NCI-H510A treated with DMSO at 0.1 percent for 48 hours (cell line): ENCODE measurements around the gene PRIMPOL.
"Not testable (repeated sequence)": the region's sequence is repeated elsewhere in the genome, so short reads cannot be mapped to it uniquely, and the experiment has no call there.

Source experiments
- DNase-seq: peaks from one replicate; lab custom pipeline; 2025; lab: John Stamatoyannopoulos, UW

Gene PRIMPOL

DNA sequence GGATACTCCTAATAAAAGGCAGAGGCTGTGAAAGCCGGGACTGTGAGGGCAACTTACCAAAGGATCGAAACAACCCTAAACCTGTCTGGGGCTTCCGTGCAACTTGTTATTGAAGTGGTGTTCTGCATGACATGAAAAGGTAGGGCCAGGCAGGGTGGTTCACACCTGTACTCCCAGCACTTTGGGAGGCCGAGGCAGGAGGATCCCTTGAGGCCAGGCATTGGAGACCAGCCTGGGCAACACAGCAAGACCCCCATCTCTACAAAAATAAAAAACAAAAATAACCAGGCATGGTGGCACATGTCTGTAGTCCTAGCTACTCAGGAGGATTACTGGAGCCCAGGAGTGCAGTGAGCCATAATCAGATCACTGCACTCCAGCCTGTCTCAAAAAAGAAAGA is 12.6 kb upstream of the PRIMPOL start:
- no peak for DNase-seq

DNA sequence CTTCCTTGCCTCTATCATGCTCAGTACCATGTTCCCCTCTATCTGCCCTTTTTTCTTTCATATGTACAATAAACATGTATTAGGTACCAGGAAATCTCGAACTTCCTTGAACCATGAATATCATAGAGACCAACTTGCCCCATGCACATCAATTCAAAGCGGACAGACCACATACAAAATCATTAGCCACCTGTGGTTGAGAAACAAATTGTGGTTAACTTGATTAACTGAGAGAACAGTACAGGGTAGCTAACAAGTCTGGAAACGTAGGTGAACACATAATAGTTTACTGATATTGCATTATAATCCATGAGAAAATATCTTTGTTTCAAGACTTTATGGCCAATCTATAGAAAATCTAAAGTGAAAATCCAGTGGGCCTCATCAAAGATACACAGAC is 8.5 kb upstream of the PRIMPOL start:
- DNase-seq = no peak

DNA sequence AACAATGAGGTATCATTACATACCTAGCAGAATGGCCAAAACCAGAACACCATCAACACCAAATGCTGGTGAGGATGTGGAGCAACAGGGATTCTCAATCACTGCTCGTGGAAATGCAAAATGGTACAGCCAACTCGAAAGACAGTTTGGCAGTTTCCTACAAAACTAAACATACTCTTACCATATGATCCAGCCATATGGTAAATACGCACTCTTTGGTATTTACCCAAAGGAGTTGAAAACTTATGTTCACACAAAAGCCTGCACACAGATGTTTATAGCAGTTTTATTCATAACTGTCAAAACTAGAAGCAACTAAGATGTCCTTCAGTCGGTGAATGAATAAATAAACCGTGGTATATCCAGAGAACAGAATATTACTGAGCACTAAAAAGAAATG is 8.1 kb upstream of the PRIMPOL start:
- no peak for DNase-seq

- DNase-seq = no peak
Measured at GRCh38 chr4:184643731-184644130, 5.8 kb upstream of the PRIMPOL start.

DNA sequence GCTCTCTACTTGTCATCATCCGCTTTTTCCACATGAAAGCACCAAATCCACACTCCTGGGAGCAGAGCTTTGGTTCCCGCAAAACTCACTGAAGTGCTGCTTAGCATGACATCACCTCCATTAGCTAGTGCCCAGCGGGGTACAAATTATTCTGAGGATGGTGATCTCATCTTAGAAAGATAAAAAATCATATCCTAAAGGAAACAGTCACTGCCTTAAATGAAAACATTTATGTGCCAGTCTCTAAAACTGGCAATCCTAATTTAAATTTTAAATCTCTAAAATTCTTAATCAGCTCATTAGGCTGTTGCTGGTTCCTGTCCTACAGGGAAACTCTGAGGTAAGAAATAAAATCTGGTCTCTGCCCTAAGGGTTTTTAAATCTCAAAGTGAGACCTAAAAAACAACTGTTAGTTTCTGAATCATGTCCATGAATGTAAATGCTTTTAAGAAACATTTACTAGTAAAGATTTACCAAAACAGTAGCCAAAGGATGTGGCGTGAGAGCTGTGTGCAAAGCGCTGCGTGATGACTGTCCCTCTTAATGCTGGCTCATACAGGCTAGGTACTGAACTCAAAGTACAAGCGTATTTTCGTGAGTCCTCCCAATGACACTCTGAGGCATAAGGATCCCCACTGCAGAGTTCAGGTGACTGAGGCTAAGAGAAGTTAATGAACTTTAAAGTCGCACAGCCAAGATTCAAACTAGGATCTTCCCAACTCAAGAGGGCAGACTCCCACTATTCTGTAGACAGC is 4.8 kb upstream of the PRIMPOL start:
- no peak for DNase-seq

- DNase-seq = peak; percentile 27
Measured at GRCh38 chr4:184645904-184646610, 3.5 kb upstream of the PRIMPOL start.

DNA sequence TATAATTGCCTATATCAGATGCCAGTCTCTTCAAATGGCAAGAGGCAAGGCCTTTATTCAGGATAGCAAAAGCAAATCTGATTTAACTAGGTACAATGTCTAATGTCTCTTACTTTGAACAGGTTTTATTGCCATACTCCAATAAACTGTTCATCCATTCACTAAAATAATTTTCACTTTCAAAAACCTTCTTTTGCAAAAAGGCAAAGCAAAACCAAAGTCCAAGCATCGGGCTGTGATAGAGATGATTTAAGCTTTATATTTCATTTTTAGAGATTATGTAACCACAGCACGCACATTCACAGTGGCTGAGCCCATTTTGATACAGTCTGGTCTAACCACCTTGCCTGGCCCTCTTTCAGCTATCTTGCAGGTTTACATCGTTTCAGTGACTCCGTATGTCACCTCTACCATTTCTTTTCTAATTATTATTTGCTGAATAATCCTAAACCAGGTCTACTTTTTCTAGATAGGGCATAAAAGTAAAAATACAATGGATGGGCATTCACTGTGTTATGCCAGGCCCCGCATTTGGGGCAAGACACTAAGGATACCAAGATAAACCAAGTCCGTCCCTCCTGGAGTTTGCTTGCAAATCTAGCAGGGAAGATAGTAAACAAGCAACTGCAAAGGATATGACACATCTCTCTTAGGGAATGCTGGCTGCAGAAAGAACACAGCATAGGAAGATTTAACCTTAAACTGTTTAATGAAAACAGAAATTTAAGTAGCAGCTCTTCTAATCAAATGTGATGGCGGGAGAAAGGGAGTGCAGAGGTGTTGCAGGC is 2.1 kb upstream of the PRIMPOL start:
- DNase-seq = no peak

DNA sequence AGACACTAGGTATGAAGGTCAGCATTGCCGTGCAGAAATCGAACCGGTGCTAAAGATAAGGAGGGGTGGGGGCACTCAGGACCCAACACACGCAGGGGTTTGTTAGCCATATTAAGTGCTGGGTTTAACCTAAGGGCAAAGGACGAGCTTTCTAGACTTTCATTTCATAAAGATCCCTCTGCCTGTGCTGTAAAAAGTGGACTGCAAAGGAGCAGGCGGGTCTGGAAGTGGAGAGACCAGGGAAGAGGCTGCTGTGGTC is 1.6 kb upstream of the PRIMPOL start:
- DNase-seq = no peak

DNA sequence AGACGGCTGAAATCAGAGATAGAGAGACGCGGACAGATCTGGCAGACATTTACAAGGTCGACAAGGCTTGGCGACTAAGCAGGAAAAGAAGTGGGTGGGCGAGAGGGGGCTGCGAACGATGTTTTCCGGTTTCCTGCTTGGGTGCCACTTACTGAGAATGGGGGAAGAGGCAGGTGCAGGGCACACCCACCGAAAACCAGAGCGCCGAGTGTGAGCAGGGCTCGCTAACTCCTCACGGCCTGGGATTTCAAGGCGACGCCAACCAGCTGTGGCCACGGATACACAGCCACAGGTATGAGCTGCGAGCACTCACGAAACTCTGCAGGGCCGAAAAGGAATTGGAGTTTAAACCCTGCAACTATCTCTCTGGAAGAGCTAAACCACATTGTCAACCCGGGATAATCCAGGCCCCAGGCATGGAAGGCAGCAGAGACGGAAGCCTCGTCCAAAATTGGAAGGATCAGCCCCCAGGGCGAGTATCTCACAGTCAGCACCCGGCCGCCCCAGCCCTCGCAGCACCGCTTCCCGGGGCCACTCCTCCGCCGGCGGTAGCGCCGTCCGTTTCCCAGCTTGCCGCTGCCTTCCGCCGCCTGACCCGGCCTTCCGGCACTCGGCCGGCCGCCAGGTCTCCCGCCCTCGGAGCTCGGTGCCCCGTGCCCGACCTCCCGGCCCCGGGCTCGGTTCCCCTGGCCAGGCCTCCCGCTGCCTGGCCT is 1.1 kb upstream of the PRIMPOL start:
- DNase-seq = peak; percentile 19

DNA sequence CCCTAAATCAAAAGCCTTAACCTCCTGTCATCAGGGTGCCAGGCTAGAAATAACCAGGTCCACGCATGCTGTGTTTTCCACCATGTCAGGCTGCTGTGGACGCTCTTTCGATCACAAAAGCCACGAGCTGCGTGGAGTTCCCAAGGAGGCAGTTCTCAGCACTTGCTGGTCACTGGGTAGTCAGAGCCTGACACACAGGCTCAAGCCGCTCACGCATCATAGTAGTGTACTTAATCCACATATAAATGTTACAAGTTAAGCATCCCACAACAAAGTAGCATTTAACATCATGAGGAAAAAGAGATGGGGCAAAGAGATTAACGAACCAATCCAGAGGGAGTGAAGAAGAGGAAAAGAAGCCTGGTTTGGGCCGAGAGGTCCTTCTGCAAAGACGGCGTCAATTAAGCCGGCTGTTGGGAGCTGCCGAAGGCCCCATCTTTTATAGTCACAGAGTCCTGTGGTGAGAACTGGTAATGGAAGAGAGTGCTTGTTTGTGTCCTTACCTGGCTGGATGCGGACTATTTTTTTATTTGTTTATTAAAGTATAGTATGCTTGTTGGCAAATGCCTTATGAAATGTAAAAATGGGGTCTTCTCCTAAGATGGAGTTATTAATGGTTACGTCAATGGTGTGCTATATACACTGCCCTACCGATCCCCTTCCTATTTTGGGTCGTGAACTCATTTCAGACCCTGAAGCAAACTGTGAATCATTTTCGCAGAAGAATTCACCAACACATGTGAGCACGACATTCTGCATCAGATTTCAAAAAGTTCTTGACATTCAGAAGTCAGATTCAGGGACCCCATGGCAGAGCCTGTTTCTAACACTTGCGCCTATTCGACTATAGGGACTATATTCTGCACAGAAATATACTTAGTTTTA is 675 bp downstream of the PRIMPOL start:
- peak; percentile 24 for DNase-seq

DNA sequence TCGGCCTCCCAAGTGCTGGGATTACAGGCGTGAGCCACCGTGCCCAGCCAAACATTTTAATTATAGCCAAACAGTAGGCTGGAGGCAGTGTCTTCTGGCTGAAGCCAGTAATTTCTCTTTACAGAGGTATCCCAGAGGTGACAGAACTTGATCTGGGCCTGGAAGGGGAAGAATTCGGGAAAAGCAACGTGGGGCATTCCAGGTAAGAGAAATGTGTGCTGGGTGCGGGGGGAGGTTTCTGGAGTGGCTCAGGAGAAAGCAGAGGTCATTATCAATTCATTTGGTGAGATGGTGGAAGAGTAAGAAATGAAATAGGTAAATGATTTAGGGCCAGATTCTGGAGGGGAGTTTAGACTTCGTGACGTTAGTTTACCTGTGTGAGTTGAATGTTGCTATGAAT is 2.4 kb downstream of the PRIMPOL start:
- no peak for DNase-seq

GRCh38 chr4:184652681-184653080 is 3.1 kb downstream of the PRIMPOL start:
- DNase-seq = not testable (repeated sequence)

DNA sequence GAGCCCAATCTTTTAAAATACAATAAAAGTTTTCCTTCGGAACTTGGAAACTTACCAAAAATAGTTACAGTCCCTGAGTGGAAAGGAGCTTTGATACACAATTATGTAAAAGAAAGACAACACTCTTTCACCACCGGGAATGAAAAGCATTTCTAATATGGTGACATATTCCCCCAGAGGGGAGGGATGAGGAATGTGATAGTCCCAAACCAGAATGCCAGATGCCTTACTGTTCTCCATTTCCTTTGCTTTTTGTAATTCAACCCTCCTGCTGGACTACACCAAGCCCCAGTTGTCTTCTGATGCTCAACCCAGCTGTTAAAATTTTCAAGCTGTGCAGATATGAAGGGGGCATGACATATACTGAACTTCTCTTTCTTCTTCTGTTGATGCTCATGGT is 4.1 kb downstream of the PRIMPOL start:
- no peak for DNase-seq

- DNase-seq = no peak
Measured at GRCh38 chr4:184655889-184656869, 6.6 kb downstream of the PRIMPOL start.

DNA sequence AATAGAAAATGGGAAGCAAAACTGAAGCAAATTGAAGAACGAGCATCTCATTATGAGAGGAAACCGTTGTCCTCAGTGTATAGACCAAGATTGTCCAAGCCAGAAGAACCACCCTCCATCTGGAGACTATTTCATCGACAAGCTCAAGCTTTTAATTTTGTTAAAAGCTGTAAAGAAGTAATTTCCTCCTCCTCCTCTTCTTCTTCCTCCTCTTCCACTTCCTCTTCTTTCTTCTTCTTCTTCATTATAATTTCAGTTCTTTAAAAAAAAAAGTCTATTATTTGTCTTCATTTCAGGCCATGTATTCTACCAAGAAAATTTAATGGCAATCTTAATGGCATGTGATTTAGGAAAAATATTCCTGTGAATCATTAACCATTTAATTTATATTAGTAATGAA is 7.6 kb downstream of the PRIMPOL start:
- no peak for DNase-seq

DNA sequence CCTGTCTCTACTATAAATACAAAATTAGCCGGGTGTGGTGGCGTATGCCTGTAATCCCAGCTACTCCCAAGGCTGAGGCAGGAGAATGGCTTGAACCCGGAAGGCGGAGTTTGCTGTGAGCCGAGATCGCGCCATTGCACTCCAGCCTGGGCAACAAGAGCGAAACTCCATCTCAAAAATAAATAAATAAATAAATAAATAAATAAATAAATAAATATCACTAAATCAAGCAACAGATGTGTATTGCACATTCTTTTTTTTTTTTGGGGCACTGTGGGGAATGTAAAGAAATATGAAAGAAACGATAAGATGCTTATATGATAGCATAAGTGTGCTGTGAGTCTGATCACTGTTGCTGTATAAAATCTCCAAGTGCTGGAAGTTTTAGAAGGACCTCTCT is 8.3 kb downstream of the PRIMPOL start:
- DNase-seq = not testable (repeated sequence)

GRCh38 chr4:184660978-184661377 is 11.4 kb downstream of the PRIMPOL start:
- no peak for DNase-seq

DNA sequence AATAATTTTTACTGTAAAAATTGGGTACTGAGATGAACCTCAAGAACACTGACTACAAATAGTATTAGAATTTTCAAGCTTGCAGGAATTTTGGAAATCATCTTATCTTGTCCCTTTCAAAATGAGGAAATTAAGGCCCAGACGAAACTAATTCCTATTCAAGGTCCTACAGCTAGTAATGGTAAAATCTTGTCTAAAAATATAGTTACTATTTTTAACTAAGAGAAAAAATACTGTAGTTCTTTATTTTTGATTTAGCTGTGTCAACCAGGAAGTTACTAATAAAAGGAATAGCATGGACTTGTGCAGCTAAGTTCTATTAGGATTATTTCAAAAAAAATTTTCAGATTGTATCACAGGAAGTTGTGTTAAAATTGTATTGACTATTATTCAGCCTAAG is 12.7 kb downstream of the PRIMPOL start:
- DNase-seq = no peak

DNA sequence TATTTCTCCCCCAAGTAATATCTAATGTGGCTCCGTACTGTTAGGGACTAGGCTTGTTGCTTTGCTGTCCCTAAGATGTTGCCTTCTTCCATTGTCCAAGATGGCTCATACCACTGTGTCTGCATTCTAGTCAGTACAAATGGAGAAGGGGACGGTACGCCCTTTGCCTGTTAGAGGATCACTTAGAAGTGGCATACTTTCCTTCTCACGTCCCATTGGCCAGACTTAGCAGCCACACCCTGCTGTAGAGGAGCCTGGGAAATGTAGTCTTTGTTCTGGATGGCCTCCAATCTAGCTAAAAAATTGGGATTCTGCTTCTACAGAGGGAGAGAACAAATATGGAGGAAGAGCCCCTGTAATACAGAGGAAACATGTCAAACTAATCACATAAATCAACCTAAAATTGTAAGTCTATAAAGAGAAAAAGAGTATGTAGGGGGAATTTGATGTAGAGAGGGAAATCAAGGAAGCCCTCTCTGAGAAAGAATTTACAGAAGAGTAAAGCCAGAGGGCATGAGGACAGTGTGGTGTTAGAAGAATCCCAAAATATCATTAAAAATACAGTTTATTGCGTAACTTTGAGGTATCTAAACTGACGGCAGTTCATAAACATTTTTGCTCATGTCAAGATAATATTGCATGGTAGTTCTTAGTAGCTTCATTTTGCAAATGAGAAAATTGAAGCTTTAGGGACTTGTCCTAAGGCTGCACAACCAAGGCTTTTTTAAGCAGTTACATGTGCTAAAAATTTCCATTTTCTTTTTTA is 15.1 kb downstream of the PRIMPOL start:
- no peak for DNase-seq

DNA sequence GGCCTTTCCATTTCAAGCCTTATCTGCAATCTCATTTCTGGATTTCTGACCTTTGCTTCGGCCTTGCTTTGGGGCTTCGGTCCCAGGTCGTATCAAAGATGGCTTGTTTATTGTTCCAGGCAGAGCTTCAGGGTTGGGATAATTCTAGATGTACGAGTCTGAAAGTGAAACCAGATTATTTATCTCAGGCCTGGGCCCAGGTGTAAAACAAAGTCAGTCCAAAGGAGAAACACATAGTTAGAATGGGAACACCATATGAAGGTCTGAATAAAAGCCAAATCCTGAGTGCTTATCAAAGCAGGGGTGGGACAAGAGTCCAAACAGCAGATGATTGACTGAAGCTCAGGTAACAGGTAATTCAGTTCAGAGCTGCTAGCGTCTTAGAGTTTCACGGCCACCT is 17.1 kb downstream of the PRIMPOL start:
- no peak for DNase-seq
